Measurements from ENCODE around the gene C22orf23. TPM values are rescaled to one million over a fixed set of nuclear protein-coding genes. Genes with fewer than 3 reads are reported as not detected.

The C22orf23 gene
- total and polyA plus RNA-seq, 9 donors: 0.28 to 2.6 (median 0.77) TPM

- no peak for DNase-seq
- WGBS, 3 donors: 91 to 93% (median 91%) methylated on average over 31 to 33 of the region's 33 CpGs
- Histone ChIP-seq H3K27me3 (no peaks in the 10 kb centered on the region), H3K36me3 (no peaks in the 10 kb centered on the region), H3K4me3 (no peak overlapping the region), H3K4me1 (ENCODE audit: insufficient read depth) (no peaks in the 10 kb centered on the region), H3K27ac (no peak overlapping the region), H3K9me3 (no peaks in the 10 kb centered on the region)
- TF ChIP-seq CTCF (IDR thresholded peaks at IDR 0.05) (no peak), EP300 (IDR thresholded peaks at IDR 0.05) (no peak), POLR2A (IDR thresholded peaks at IDR 0.05) (no peak)
- intact Hi-C loops (cut with DNase I): no loop called here
These were observed 20.1 kb upstream of the C22orf23 start for GRCh38 chr22:37973271-37974170.

DNA sequence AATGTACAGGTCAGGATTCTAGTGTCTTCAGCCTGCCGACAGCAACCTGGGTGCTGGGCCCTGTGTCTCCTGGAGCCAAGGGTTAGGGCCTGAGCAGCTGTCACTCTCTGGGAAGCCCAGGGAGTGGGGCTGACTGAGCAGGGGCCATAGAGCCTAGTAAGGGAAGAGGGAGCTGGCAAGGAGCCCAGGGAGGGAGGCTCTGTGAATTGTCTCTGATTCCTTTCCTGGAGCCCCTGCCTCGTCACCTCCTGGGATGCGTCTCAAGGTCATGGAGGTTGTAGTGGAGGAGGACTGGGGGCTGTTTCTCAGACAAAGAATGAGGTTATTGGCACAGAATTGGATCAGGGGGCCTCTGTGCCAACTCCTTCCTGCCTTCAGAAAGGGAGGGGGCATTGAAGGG, 19.1 kb upstream of the C22orf23 start:
- Histone ChIP-seq H3K9me3 (no peaks in the 10 kb centered on the region), H3K4me1 (ENCODE audit: insufficient read depth) (no peaks in the 10 kb centered on the region), H3K36me3 (no peaks in the 10 kb centered on the region), H3K4me3 (no peak overlapping the region), H3K27me3 (no peaks in the 10 kb centered on the region), H3K27ac (no peak overlapping the region)
- WGBS, 3 donors: 15 to 36% (median 32%) methylated on average over 3 of the region's 3 CpGs
- no peak for TF ChIP-seq EP300 (IDR thresholded peaks at IDR 0.05)
- no peak for TF ChIP-seq POLR2A (IDR thresholded peaks at IDR 0.05)
- no peak for TF ChIP-seq CTCF (IDR thresholded peaks at IDR 0.05)
- intact Hi-C loops (cut with DNase I): no loop called here
- DNase-seq: peak in 2 of 5 donors; percentile 33 to 54

DNA sequence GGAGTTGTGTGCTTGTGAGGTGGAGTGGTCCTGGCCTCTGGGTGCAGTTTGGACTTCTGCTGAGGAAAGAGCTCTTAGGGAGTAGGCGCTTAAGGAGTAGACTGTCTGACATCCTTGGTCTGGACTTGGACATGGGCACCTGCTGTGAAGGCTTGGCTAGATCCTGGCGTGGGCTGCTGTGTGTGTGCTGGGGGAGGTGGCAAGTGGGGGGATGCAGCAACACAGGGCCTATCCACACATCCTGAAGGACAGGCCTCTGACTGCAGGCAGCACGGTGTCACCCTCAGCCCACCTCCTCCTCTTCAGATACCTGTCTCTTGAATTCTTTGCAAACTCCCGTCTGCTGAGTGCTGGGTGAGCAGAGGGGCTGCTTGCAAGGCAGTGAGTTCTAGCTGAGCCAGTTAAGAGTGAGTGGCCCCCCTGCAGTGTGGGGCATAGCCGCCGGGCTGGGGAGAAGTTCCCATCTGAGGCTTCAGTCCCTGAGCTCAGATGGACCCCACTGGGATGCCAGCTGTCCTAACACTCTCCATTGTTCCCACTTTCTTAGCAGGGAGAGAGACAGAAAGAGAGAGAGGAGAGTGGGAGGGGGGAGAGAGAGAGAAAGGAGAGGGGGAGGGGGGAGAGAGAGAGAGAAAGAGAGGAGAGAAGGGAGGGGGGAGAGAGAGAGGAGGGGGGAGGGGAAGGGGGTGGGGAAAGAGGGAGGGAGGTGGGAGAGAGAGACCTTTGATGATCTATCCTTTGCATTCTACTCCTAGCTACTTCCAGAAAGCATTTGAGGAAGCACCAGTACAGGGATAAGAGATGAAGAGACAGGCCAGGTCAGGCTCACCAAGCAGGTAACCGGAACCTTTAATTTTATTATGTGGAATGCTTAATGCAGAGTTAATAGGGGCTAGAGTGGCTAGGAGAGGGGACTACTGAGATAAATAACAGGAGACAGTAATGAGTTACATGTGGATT, 18.4 kb upstream of the C22orf23 start:
- H3K9me3 ChIP-seq: no peaks in the 10 kb centered on the region
- H3K4me1 ChIP-seq (ENCODE audit: insufficient read depth): no peaks in the 10 kb centered on the region
- WGBS, 3 donors: 71 to 78% (median 73%) methylated on average over 7 of the region's 7 CpGs
- no peak for TF ChIP-seq POLR2A (IDR thresholded peaks at IDR 0.05)
- intact Hi-C loops (cut with DNase I): no loop called here
- H3K27me3 ChIP-seq: no peaks in the 10 kb centered on the region
- no peak overlapping the region for H3K4me3 ChIP-seq
- H3K36me3 ChIP-seq: no peaks in the 10 kb centered on the region
- no peak overlapping the region for H3K27ac ChIP-seq
- DNase-seq: no peak

DNA sequence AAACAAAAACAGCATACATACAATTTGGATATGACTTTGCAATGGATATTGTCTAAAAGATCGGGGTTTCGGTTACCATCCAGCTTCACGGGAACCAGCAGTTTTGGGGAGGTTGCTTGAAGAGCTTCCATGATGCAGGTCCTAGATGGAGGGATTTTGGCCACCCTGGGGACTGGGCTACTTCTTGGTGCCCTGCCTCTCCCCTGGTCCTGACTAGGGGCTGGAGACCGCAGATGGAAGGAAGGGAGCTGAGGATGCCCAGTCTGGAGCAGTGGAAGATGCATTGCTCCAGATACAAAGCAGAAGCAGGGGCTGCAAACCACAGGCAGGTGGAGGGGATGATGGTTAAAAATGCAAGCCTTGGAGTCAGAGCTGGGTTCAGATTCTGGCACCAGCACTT, 17.5 kb upstream of the C22orf23 start:
- intact Hi-C loops (cut with DNase I): no loop called here
- Histone ChIP-seq H3K27me3 (no peaks in the 10 kb centered on the region), H3K4me1 (ENCODE audit: insufficient read depth) (no peaks in the 10 kb centered on the region), H3K36me3 (no peaks in the 10 kb centered on the region), H3K4me3 (no peak overlapping the region), H3K27ac (no peak overlapping the region), H3K9me3 (no peaks in the 10 kb centered on the region)
- DNase-seq: no peak
- 94 to 99% (median 95%) methylated on average over 4 of the region's 4 CpGs for WGBS, 3 donors
- TF ChIP-seq EP300 (IDR thresholded peaks at IDR 0.05): no peak
- TF ChIP-seq POLR2A (IDR thresholded peaks at IDR 0.05): no peak
- no peak for TF ChIP-seq CTCF (IDR thresholded peaks at IDR 0.05)

Data from ovary (tissue), 9 donors.